Upper lobe of left lung (tissue), 4 donors: ENCODE measurements around the gene PPP2R2B.

ENCODE experiments used
- CTCF ChIP-seq, 6 experiments: fragments of 450-650 bp in 4 of 6; fragments of 200-600 bp in 2 of 6; sonication (generic) in 2 of 6; IDR thresholded peaks; one replicate each; pipeline ENCODE4 v1.5.1; 2016 to 2019; ENCODE audit warnings: antibody characterized with exemption in 6 of 6
- EP300 ChIP-seq, 4 donors: sonication (generic); formaldehyde crosslinking; IDR thresholded peaks; one replicate each; pipeline ENCODE4 v1.5.1; 2017; ENCODE audit warnings: antibody characterized with exemption in 4 of 4, control low read depth in 2 of 4

DNA sequence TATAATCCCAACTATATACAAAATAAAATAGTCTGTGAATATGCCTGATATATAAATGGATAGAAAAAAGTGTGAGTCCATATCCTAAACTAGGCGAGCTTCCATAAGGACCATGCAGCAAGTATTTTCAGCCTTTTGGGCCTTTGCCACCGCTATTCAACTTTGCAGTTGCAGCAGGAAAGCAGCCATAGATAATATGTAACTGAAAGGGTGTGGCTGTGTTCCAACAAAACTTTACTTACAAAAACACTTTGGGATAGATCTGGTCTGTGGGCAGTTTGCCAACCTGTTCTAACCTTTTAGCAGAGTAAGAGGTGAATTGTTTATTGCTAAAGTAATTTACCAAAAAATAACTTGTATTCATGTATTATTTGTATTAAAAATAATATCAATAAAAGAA, 234.8 kb downstream of the PPP2R2B start:
- no peak for TF ChIP-seq EP300 (IDR thresholded peaks at IDR 0.05)
- no peak for TF ChIP-seq CTCF (IDR thresholded peaks at IDR 0.05)
